HEK293 (cell line): Measurements from ENCODE around the gene PAGE2.

Source experiments
- CTCF ChIA-PET: fragments of 350-600 bp; formaldehyde crosslinking; extraction: SDS; loops from one replicate; lab custom pipeline; 2021; ENCODE audit warnings: antibody characterized with exemption; lab: Yijun Ruan, JAX
- POLR2A ChIA-PET: fragments of 300-600 bp; formaldehyde crosslinking; extraction: SDS; loops from one replicate; lab custom pipeline; 2020; ENCODE audit warnings: antibody characterized with exemption, inconsistent platforms; lab: Yijun Ruan, JAX
- H3K27ac ChIP-seq: fragments of 200-500 bp; sonication (Bioruptor generic); 2 replicates; pipeline ENCODE4 v1.5.1; 2014; ENCODE audit warnings: low read depth, low read length, control low read depth, inconsistent platforms; ENCODE audit errors: extremely low read depth
- H3K36me3 ChIP-seq, 2 experiments: fragments of 200-500 bp in 1 of 2; sonication (Bioruptor generic) in 1 of 2; 1 replicate in 1 of 2; 2 replicates in 1 of 2; pipeline ENCODE4 v1.5.1; 2014 to 2017; ENCODE audit warnings: inconsistent platforms in 2 of 2, low read length in 2 of 2; ENCODE audit not compliant: control insufficient read depth in 2 of 2, insufficient read depth in 1 of 2
- H3K4me1 ChIP-seq: fragments of 200-500 bp; sonication (Bioruptor generic); 2 replicates; pipeline ENCODE4 v1.5.1; 2014; ENCODE audit warnings: mild to moderate bottlenecking, low read length, inconsistent platforms; ENCODE audit not compliant: control insufficient read depth, insufficient read depth
- H3K4me3 ChIP-seq: 2 replicates; pipeline ENCODE4 v1.5.1; 2011; ENCODE audit warnings: low read depth, mild to moderate bottlenecking, control low read depth, low read length, moderate library complexity
- H3K9me3 ChIP-seq: fragments of 200-500 bp; sonication (Bioruptor generic); 2 replicates; pipeline ENCODE4 v1.5.1; 2014; ENCODE audit warnings: low read depth, low read length, inconsistent platforms; ENCODE audit not compliant: control insufficient read depth, insufficient read depth
- BCL11B ChIP-seq: fragments of 450-650 bp; formaldehyde crosslinking; IDR thresholded peaks from 2 replicates; pipeline ENCODE4 v1.5.1; 2016; ENCODE audit warnings: low read depth, missing biosample characterization, missing genetic modification characterization
- GFI1B ChIP-seq: fragments of 450-650 bp; formaldehyde crosslinking; IDR thresholded peaks from 2 replicates; pipeline ENCODE4 v1.5.1; 2016; ENCODE audit warnings: missing biosample characterization, missing genetic modification characterization
- IKZF3 ChIP-seq: fragments of 450-650 bp; IDR thresholded peaks from 2 replicates; pipeline ENCODE4 v1.5.0; 2018; ENCODE audit warnings: missing biosample characterization, mild to moderate bottlenecking, missing genetic modification characterization, moderate library complexity
- KLF8 ChIP-seq: fragments of 450-650 bp; formaldehyde crosslinking; IDR thresholded peaks from 2 replicates; pipeline ENCODE4 v1.5.1; 2016; ENCODE audit warnings: missing biosample characterization, missing genetic modification characterization
- YY1 ChIP-seq: fragments of 450-650 bp; formaldehyde crosslinking; IDR thresholded peaks from 2 replicates; pipeline ENCODE4 v1.5.1; 2018; ENCODE audit warnings: missing biosample characterization, missing genetic modification characterization
- ZFHX2 ChIP-seq: fragments of 450-650 bp; formaldehyde crosslinking; conservative IDR thresholded peaks from 2 replicates; pipeline ENCODE4 v1.5.1; 2016; ENCODE audit warnings: missing biosample characterization, missing genetic modification characterization
- ZNF112 ChIP-seq: fragments of 450-650 bp; formaldehyde crosslinking; IDR thresholded peaks from 2 replicates; pipeline ENCODE4 v1.5.0; 2017; ENCODE audit warnings: missing biosample characterization, missing genetic modification characterization
- ZNF274 ChIP-seq, 2 experiments: fragments of 200-500 bp in 1 of 2; fragments of 450-650 bp in 1 of 2; sonication (Bioruptor generic) in 1 of 2; formaldehyde crosslinking in 1 of 2; IDR thresholded peaks; 2 replicates each; pipeline versions ENCODE4 v1.5.1 to v1.6.1; 2014 to 2016; ENCODE audit warnings: borderline replicate concordance in 1 of 2, inconsistent platforms in 1 of 2, low read length in 1 of 2, missing biosample characterization in 1 of 2, missing genetic modification characterization in 1 of 2
- ZNF391 ChIP-seq: fragments of 450-650 bp; formaldehyde crosslinking; IDR thresholded peaks from 2 replicates; pipeline ENCODE4 v1.5.1; 2016; ENCODE audit warnings: low read depth, missing biosample characterization, missing genetic modification characterization, borderline replicate concordance
- ZNF529 ChIP-seq: fragments of 450-650 bp; formaldehyde crosslinking; IDR thresholded peaks from 2 replicates; pipeline ENCODE4 v1.5.1; 2017; ENCODE audit warnings: missing genetic modification characterization, missing biosample characterization; ENCODE audit not compliant: insufficient replicate concordance
- ZNF600 ChIP-seq: fragments of 450-650 bp; formaldehyde crosslinking; IDR thresholded peaks from 2 replicates; pipeline ENCODE4 v1.5.1; 2016; ENCODE audit warnings: missing biosample characterization, missing genetic modification characterization
- ZNF623 ChIP-seq: fragments of 450-650 bp; formaldehyde crosslinking; IDR thresholded peaks from 2 replicates; pipeline ENCODE4 v1.5.1; 2016; ENCODE audit warnings: missing biosample characterization, missing genetic modification characterization
- ZSCAN23 ChIP-seq: fragments of 450-650 bp; formaldehyde crosslinking; IDR thresholded peaks from 2 replicates; pipeline ENCODE4 v1.5.1; 2016; ENCODE audit warnings: missing biosample characterization, missing genetic modification characterization
- TF ChIP-seq, protein P1 (sequence below): fragments of 450-650 bp; formaldehyde crosslinking; IDR thresholded peaks from 2 replicates; pipeline ENCODE4 v1.5.1; 2016; ENCODE audit warnings: missing biosample characterization, missing genetic modification characterization, borderline replicate concordance
- TF ChIP-seq, protein P2 (sequence below): fragments of 450-650 bp; formaldehyde crosslinking; IDR thresholded peaks from 2 replicates; pipeline ENCODE4 v1.5.1; 2016; ENCODE audit warnings: missing biosample characterization, missing genetic modification characterization
- TF ChIP-seq, protein P3 (sequence below): fragments of 450-650 bp; formaldehyde crosslinking; IDR thresholded peaks from 2 replicates; pipeline ENCODE4 v1.5.1; 2017; ENCODE audit warnings: missing biosample characterization, missing genetic modification characterization
- TF ChIP-seq, protein P4 (sequence below): fragments of 450-650 bp; formaldehyde crosslinking; IDR thresholded peaks from 2 replicates; pipeline ENCODE4 v1.5.1; 2016; ENCODE audit warnings: missing biosample characterization, missing genetic modification characterization

PAGE2 gene

DNA sequence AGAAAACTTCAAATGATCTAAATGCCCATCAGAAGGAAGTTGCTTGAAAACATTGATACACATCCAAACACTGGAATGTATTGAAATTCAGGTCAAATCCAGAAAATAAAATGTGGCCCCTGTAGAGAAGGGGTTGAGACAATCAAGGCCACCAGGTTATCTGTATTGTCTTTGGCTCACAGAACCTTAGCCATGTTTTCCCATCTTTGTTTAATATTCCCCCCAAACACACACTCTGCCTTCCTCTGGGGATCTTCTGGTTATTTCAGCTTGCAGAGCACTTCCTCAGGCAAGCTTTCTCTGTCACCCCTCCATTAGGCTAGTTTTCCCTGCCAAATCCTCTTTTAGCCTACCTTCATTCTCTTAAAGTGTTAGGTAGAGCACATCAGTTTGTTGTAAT lies 30.5 kb downstream of the PAGE2 start (continued):
- TF ChIP-seq BCL11B (tag by site-specific recombination) (no peak), ZFHX2 (tag by site-specific recombination) (no peak), ZNF274 (IDR thresholded peaks at IDR 0.05; ENCODE audit: low read length) (no peak), ZNF274 (tag by site-specific recombination; IDR thresholded peaks at IDR 0.05; ENCODE audit: borderline replicate concordance) (no peak), ZNF529 (tag by site-specific recombination) (no peak), ZNF600 (tag by site-specific recombination) (no peak), ZNF112 (tag by site-specific recombination) (no peak)
- TF ChIP-seq, protein P1, sequence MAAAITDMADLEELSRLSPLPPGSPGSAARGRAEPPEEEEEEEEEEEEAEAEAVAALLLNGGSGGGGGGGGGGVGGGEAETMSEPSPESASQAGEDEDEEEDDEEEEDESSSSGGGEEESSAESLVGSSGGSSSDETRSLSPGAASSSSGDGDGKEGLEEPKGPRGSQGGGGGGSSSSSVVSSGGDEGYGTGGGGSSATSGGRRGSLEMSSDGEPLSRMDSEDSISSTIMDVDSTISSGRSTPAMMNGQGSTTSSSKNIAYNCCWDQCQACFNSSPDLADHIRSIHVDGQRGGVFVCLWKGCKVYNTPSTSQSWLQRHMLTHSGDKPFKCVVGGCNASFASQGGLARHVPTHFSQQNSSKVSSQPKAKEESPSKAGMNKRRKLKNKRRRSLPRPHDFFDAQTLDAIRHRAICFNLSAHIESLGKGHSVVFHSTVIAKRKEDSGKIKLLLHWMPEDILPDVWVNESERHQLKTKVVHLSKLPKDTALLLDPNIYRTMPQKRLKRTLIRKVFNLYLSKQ = no peak
- TF ChIP-seq, protein P2, sequence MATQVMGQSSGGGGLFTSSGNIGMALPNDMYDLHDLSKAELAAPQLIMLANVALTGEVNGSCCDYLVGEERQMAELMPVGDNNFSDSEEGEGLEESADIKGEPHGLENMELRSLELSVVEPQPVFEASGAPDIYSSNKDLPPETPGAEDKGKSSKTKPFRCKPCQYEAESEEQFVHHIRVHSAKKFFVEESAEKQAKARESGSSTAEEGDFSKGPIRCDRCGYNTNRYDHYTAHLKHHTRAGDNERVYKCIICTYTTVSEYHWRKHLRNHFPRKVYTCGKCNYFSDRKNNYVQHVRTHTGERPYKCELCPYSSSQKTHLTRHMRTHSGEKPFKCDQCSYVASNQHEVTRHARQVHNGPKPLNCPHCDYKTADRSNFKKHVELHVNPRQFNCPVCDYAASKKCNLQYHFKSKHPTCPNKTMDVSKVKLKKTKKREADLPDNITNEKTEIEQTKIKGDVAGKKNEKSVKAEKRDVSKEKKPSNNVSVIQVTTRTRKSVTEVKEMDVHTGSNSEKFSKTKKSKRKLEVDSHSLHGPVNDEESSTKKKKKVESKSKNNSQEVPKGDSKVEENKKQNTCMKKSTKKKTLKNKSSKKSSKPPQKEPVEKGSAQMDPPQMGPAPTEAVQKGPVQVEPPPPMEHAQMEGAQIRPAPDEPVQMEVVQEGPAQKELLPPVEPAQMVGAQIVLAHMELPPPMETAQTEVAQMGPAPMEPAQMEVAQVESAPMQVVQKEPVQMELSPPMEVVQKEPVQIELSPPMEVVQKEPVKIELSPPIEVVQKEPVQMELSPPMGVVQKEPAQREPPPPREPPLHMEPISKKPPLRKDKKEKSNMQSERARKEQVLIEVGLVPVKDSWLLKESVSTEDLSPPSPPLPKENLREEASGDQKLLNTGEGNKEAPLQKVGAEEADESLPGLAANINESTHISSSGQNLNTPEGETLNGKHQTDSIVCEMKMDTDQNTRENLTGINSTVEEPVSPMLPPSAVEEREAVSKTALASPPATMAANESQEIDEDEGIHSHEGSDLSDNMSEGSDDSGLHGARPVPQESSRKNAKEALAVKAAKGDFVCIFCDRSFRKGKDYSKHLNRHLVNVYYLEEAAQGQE (tag by site-specific recombination) = no peak

DNA sequence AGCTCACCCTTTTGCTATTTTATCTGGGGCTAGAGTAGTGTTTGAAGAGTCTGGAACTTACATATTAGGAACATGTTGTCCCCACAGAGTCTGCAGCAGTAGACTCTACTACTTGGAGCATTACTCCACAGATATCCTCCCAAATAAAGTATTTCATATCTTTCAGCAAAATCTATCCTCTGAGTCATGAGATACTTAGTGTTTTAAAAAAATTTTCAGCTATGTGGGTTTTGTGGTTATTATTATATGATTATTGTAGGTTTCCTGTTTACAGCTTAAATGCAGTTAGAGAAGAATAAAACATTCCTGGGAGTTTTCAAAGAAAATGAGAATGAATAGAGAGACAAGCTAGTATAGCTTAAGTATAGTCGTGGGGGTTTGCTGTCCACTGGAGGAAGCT lies 30.9 kb downstream of the PAGE2 start:
- H3K36me3 ChIP-seq = no peaks in the 10 kb centered on the region
- no peak for TF ChIP-seq ZNF391
- no peak for TF ChIP-seq ZNF623 (tag by site-specific recombination)
- no peak for TF ChIP-seq KLF8 (tag by site-specific recombination)
- TF ChIP-seq, protein P3, sequence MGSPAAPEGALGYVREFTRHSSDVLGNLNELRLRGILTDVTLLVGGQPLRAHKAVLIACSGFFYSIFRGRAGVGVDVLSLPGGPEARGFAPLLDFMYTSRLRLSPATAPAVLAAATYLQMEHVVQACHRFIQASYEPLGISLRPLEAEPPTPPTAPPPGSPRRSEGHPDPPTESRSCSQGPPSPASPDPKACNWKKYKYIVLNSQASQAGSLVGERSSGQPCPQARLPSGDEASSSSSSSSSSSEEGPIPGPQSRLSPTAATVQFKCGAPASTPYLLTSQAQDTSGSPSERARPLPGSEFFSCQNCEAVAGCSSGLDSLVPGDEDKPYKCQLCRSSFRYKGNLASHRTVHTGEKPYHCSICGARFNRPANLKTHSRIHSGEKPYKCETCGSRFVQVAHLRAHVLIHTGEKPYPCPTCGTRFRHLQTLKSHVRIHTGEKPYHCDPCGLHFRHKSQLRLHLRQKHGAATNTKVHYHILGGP (tag by site-specific recombination) = no peak
- no peak for TF ChIP-seq ZSCAN23 (tag by site-specific recombination)
- TF ChIP-seq, protein P4, sequence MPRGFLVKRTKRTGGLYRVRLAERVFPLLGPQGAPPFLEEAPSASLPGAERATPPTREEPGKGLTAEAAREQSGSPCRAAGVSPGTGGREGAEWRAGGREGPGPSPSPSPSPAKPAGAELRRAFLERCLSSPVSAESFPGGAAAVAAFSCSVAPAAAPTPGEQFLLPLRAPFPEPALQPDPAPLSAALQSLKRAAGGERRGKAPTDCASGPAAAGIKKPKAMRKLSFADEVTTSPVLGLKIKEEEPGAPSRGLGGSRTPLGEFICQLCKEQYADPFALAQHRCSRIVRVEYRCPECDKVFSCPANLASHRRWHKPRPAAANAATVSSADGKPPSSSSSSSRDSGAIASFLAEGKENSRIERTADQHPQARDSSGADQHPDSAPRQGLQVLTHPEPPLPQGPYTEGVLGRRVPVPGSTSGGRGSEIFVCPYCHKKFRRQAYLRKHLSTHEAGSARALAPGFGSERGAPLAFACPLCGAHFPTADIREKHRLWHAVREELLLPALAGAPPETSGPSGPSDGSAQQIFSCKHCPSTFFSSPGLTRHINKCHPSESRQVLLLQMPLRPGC = no peak
- no peaks in the 10 kb centered on the region for H3K9me3 ChIP-seq
- ChIA-PET CTCF (no interaction called here), POLR2A (no interaction called here)
- no peak overlapping the region for H3K27ac ChIP-seq
- no peaks in the 10 kb centered on the region for H3K4me1 ChIP-seq
- H3K4me3 ChIP-seq = no peak overlapping the region

DNA sequence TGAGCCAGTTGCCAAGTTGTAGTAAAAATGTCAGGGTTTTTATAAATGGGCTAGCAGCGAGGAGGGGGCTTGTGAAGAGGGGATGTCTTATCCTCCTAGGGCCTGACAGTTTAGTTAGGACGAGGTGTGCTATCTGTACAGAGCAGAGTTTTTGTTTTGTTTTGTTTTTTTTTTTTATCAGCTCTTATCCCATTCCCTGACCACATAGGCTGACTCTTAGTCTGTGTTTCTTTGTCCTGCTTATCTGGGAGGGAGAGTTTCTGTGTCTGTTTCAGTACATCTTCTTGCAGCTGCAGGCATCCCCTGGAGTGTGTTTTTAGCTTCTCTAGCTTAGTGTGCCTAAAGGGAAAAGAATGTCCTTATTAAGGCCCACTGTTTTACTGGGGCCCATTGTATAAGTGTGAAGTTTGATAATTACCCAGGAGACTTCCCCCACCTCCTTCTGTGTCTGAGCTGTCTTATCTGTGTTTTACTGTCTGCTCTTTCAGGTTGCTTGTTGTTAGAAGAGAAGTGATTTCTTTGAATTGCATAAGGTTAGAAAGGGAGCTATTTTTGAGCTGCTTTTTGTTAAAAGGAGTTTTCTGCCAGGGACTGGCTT lies 32.0 kb downstream of the PAGE2 start:
- CTCF ChIA-PET = interaction anchor here (0.7 to 0.9 kb wide), 2 partner anchors 10 to 14 kb away, joined by 3 to 4 read pairs; no protein-coding TSS in a partner anchor
- no peak overlapping the region for H3K27ac ChIP-seq
- no peaks in the 10 kb centered on the region for H3K9me3 ChIP-seq
- H3K4me3 ChIP-seq = no peak overlapping the region
- POLR2A ChIA-PET = no interaction called here
- H3K4me1 ChIP-seq = no peaks in the 10 kb centered on the region
- TF ChIP-seq YY1 (tag by site-specific recombination) (no peak), IKZF3 (tag by site-specific recombination) (no peak), GFI1B (tag by site-specific recombination) (no peak), ZNF274 (IDR thresholded peaks at IDR 0.05; ENCODE audit: low read length) (no peak), ZNF274 (tag by site-specific recombination; IDR thresholded peaks at IDR 0.05; ENCODE audit: borderline replicate concordance) (no peak)
- H3K36me3 ChIP-seq = no peaks in the 10 kb centered on the region
